ENCODE measurements around the gene GSTK1.

GRCh38 chr7:143316492-143316891 lies 53.3 kb downstream of the GSTK1 start:
- no peak for TF ChIP-seq CTCF (tag by site-specific recombination; IDR thresholded peaks at IDR 0.05)
- TF ChIP-seq ZNF274 (IDR thresholded peaks at IDR 0.05; ENCODE audit: low read length): no peak
- TF ChIP-seq ZNF274 (tag by site-specific recombination; IDR thresholded peaks at IDR 0.05; ENCODE audit: borderline replicate concordance): no peak

Data from HEK293 (cell line).